ENCODE measurements around the gene OR2G2. TPM values are rescaled to one million over a fixed set of nuclear protein-coding genes. Genes with fewer than 3 reads are reported as not detected.

Gene OR2G2
- total RNA-seq: not detected in 2 replicates

- Histone ChIP-seq H3K4me3 (ENCODE audit: low read depth, low read length) (no peak within 1 kb of the TSS), H3K36me3 (ENCODE audit: control insufficient read depth, insufficient read depth, low read length) (no peaks in the 10 kb centered on the region), H3K27me3 (ENCODE audit: control insufficient read depth, insufficient read depth, low read length) (no peaks in the 10 kb centered on the region)
- DNase-seq (ENCODE audit: low read depth) (no peak), FAIRE-seq (no peak)
- TF ChIP-seq CTCF (IDR thresholded peaks at IDR 0.05; ENCODE audit: insufficient read depth, low read length, severe bottlenecking): no peak
Observed at GRCh38 chr1:247588060-247588459, at the start of gene OR2G2. Gene OR2G2 (plus strand): TSS chr1:247588360. CDS start chr1:247588360, 0 bp downstream.

- no peak for TF ChIP-seq CTCF (IDR thresholded peaks at IDR 0.05; ENCODE audit: insufficient read depth, low read length, severe bottlenecking)
Observed at GRCh38 chr1:247538561-247538960, 49.6 kb upstream of the OR2G2 start.

GRCh38 chr1:247539215-247539614, 48.9 kb upstream of the OR2G2 start:
- Histone ChIP-seq H3K27me3 (ENCODE audit: control insufficient read depth, insufficient read depth, low read length) (no peaks in the 10 kb centered on the region), H3K36me3 (ENCODE audit: control insufficient read depth, insufficient read depth, low read length) (no peaks in the 10 kb centered on the region), H3K4me3 (ENCODE audit: low read depth, low read length) (no peak overlapping the region)
- TF ChIP-seq CTCF (IDR thresholded peaks at IDR 0.05; ENCODE audit: insufficient read depth, low read length, severe bottlenecking): no peak
- no peak for FAIRE-seq
- DNase-seq (ENCODE audit: low read depth): no peak

More at GRCh38 chr1:247538561-247538960, 49.6 kb upstream of the OR2G2 start:
- FAIRE-seq (no peak), DNase-seq (ENCODE audit: low read depth) (no peak)
- Histone ChIP-seq H3K4me3 (ENCODE audit: low read depth, low read length) (no peak overlapping the region), H3K27me3 (ENCODE audit: control insufficient read depth, insufficient read depth, low read length) (no peaks in the 10 kb centered on the region), H3K36me3 (ENCODE audit: control insufficient read depth, insufficient read depth, low read length) (no peaks in the 10 kb centered on the region)

GRCh38 chr1:247540581-247540980, 47.6 kb upstream of the OR2G2 start:
- Histone ChIP-seq H3K36me3 (ENCODE audit: control insufficient read depth, insufficient read depth, low read length) (no peaks in the 10 kb centered on the region), H3K27me3 (ENCODE audit: control insufficient read depth, insufficient read depth, low read length) (no peaks in the 10 kb centered on the region), H3K4me3 (ENCODE audit: low read depth, low read length) (no peak overlapping the region)
- DNase-seq (ENCODE audit: low read depth) (no peak), FAIRE-seq (no peak)
- no peak for TF ChIP-seq CTCF (IDR thresholded peaks at IDR 0.05; ENCODE audit: insufficient read depth, low read length, severe bottlenecking)

- no peak for FAIRE-seq
- no peak for TF ChIP-seq CTCF (IDR thresholded peaks at IDR 0.05; ENCODE audit: insufficient read depth, low read length, severe bottlenecking)
- no peaks in the 10 kb centered on the region for H3K36me3 ChIP-seq (ENCODE audit: control insufficient read depth, insufficient read depth, low read length)
- no peaks in the 10 kb centered on the region for H3K27me3 ChIP-seq (ENCODE audit: control insufficient read depth, insufficient read depth, low read length)
- DNase-seq (ENCODE audit: low read depth): no peak
- no peak overlapping the region for H3K4me3 ChIP-seq (ENCODE audit: low read depth, low read length)
Observed at GRCh38 chr1:247542811-247543210, 45.3 kb upstream of the OR2G2 start.

- Histone ChIP-seq H3K4me3 (ENCODE audit: low read depth, low read length) (no peak overlapping the region), H3K27me3 (ENCODE audit: control insufficient read depth, insufficient read depth, low read length) (no peaks in the 10 kb centered on the region), H3K36me3 (ENCODE audit: control insufficient read depth, insufficient read depth, low read length) (no peaks in the 10 kb centered on the region)
- TF ChIP-seq CTCF (IDR thresholded peaks at IDR 0.05; ENCODE audit: insufficient read depth, low read length, severe bottlenecking): no peak
- FAIRE-seq (no peak), DNase-seq (ENCODE audit: low read depth) (no peak)
Observed at GRCh38 chr1:247548092-247548491, 40.1 kb upstream of the OR2G2 start.

Data from bronchial epithelial cell (primary cell).